HG03108 (cell line): ENCODE results near the gene DESI2.

Experiments
- ATAC-seq: cut with Tn5 transposase; IDR thresholded peaks from one replicate; pipeline ENCODE4 v1.9.1; 2021; ENCODE audit warnings: moderate library complexity; ENCODE audit not compliant: unreplicated experiment

The DESI2 gene

GRCh38 chr1:244652623-244653438 lies at the start of gene DESI2:
TSS of gene DESI2 (plus strand) at chr1:244653126. CDS start at chr1:244653314, 188 bp downstream.
- ATAC-seq = peak; percentile 93

- ATAC-seq = no peak
These were observed 49.4 kb upstream of the DESI2 start for GRCh38 chr1:244603498-244603897.

- no peak for ATAC-seq
These were observed 47.0 kb upstream of the DESI2 start for GRCh38 chr1:244605835-244606370.

GRCh38 chr1:244614113-244614836 lies 38.7 kb upstream of the DESI2 start:
- no peak for ATAC-seq

- no peak for ATAC-seq
These were observed 38.0 kb upstream of the DESI2 start for GRCh38 chr1:244614879-244615278.

- no peak for ATAC-seq
These were observed 37.6 kb upstream of the DESI2 start for GRCh38 chr1:244615301-244615700.

GRCh38 chr1:244626709-244627108 lies 26.2 kb upstream of the DESI2 start:
- no peak for ATAC-seq

- ATAC-seq = no peak
These were observed 24.1 kb upstream of the DESI2 start for GRCh38 chr1:244628789-244629188.

- no peak for ATAC-seq
These were observed 19.8 kb upstream of the DESI2 start for GRCh38 chr1:244633140-244633539.

- no peak for ATAC-seq
These were observed 18.4 kb upstream of the DESI2 start for GRCh38 chr1:244634546-244634945.

- no peak for ATAC-seq
These were observed 16.3 kb upstream of the DESI2 start for GRCh38 chr1:244636488-244637259.

- no peak for ATAC-seq
These were observed 13.4 kb upstream of the DESI2 start for GRCh38 chr1:244639561-244639960.

- no peak for ATAC-seq
These were observed 12.0 kb upstream of the DESI2 start for GRCh38 chr1:244640917-244641316.

GRCh38 chr1:244642526-244642925 lies 10.4 kb upstream of the DESI2 start:
- ATAC-seq = no peak

GRCh38 chr1:244642988-244643387 lies 9.9 kb upstream of the DESI2 start:
- no peak for ATAC-seq

- no peak for ATAC-seq
These were observed 7.5 kb upstream of the DESI2 start for GRCh38 chr1:244645414-244645813.

- ATAC-seq = no peak
These were observed 7.0 kb upstream of the DESI2 start for GRCh38 chr1:244645890-244646289.

- ATAC-seq = no peak
These were observed 5.1 kb upstream of the DESI2 start for GRCh38 chr1:244647819-244648218.

- ATAC-seq = no peak
These were observed 837 bp upstream of the DESI2 start for GRCh38 chr1:244651956-244652622.

GRCh38 chr1:244653439-244654107 lies 647 bp downstream of the DESI2 start:
- ATAC-seq = no peak
